GM18861 (cell line): ENCODE data around the gene ZNF544.
"Not testable (repeated sequence)": the region's sequence is repeated elsewhere in the genome, so short reads cannot be mapped to it uniquely, and the experiment has no call there.

Experiments
- ATAC-seq: cut with Tn5 transposase; IDR thresholded peaks from one replicate; pipeline ENCODE4 v1.9.1; 2021; ENCODE audit not compliant: unreplicated experiment

Gene ZNF544

DNA sequence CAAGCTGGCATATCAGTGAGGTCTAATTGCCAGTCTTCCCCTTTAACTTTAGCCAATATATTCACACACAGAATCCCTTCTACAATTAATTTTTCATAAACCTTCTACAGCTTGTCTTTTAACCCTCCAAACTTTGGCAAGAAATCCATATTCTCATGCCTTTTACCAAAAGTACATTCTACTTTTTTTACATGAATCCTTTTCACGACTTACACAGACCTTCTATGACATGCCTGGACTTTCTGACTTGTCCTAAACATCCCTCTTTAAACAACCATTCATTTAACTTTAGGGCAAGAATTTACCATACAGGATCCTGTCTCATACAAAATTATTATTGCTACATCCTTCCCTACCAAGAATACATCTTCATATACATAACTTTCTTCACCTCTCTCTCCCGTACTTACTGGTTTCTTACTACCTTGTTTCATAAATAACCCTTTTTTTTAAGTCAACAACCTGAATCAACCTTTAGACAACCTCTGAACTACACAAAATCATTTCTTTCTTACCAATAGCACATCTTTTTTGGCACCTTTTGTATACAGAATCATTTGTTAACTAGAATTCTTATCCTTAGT is 23.5 kb downstream of the ZNF544 start:
- no peak for ATAC-seq

DNA sequence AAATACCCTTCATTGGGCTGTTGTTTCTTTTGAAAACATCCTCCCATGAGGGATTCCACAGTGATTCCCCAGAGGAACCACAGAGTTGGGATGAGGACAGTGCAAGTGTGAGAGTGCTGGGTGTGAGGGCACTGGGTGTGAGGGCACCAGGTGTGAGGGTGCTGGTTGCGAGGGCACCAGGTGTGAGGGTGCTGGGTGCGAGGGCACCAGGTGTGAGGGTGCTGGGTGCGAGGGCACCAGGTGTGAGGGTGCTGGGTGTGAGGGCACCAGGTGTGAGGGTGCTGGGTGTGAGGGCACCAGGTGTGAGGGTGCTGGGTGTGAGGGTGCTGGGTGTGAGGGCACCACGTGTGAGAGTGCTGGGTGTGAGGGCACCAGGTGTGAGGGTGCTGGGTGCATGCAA is 29.5 kb downstream of the ZNF544 start:
- ATAC-seq = not testable (repeated sequence)

DNA sequence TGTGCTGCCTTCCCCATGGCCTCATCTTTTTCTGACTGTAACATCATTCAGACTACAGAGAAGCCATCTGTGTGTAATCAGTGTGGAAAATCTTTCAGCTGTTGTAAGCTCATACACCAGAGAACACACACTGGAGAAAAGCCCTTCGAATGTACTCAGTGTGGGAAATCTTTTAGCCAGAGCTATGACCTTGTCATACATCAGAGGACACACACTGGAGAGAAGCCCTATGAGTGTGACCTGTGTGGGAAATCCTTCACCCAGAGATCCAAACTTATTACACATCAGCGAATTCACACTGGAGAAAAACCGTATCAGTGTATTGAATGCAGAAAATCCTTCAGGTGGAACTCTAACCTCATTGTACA is 32.9 kb downstream of the ZNF544 start:
- ATAC-seq = no peak

DNA sequence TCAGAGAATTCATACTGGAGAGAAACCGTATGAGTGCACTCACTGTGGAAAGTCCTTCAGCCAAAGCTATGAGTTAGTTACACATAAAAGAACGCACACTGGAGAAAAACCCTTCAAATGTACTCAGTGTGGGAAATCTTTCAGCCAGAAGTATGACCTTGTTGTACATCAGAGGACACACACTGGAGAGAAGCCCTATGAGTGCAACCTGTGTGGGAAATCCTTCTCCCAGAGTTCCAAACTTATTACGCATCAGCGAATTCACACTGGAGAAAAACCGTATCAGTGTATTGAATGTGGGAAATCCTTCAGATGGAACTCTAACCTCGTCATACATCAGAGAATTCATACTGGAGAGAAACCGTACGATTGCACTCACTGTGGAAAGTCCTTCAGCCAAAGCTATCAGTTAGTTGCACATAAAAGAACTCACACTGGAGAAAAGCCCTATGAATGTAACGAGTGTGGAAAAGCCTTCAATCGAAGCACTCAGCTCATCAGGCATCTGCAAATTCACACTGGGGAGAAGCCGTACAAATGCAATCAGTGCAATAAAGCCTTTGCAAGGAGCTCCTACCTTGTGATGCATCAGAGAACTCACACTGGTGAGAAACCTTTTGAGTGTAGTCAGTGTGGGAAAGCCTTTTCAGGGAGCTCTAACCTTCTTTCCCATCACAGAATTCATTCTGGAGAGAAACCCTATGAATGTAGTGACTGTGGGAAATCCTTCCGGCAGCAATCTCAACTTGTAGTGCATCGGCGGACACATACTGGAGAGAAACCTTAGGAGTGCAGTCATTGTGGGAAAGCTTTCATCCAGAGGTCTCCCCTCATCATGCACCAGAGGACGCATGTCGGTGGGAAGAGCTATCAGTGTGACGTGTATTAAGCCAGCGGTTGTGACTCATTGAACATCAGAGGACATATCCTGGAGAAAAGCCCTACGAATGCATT is 33.5 kb downstream of the ZNF544 start:
- no peak for ATAC-seq

DNA sequence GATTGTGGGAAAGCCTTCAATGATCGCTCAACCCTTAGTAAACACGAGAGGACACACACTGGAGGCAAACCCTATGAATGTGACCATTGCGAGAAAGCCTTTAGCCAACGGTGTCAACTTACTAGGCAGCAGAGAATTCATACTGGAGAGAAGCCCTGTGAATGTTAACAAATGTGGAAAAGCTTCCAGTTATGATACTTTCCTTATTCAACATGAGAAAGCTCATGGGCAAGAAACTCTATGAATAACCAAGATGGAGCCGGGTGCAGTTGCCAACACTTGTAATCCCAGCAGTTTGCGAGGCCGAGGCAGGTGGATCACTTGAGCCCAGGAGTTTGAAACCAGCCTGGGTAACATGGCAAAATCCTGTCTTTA is 34.2 kb downstream of the ZNF544 start:
- no peak for ATAC-seq

DNA sequence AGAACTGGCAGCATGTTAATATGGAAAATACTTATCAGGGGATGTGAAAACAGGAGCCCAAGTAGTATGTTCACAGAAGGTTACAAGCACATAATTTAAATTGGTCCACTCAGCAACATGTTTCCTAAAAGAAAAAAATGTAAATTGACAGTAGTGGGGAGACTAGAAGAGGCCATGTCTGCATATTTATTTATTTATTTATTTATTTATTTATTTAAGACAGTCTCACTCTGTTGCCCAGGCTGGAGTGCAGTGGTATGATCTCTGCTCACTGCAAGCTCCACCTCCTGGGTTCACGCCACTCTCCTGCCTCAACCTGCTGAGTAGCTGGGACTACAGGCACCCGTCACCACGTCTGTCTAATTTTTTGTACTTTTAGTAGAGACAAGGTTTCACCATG is 36.4 kb downstream of the ZNF544 start:
- ATAC-seq = no peak

DNA sequence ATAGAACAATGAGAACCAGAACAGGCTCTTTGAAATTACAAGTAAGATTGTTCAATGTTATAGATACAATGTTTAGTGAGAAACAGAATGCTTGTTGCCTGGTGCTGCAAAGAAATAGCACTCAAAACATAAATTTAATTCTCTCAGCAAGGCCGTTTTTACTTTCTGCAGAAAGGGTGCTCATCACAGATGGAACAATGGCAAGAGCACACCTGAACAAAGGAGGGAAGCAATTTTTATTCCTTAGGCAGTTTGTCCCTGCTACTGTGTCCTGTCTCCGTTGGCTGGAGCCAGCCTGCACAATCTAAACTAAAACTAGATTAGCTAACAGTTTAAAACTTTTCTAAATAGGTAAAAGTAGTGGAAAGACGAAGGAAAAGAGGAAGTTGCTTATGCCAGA is 39.6 kb downstream of the ZNF544 start:
- ATAC-seq = no peak

DNA sequence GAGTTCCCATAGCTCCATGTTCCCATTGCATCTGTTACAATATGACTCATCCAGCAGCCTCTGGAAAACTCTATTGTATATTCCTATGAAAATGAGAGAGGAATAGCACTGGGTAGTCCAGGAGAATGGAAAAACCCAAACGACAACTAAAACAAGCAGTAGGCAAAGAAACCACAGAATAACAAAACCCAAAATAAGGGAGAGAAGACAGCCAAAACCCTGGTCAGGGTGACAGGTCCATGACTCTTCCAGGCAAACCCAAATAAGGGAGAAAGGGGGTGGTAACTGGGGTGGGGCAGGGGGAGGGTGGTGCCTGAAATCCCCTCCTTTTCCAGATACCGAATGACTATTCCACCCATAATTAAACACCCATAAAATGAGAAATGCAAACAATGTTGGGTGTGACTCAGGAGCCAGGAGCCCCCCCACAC is 46.1 kb downstream of the ZNF544 start:
- no peak for ATAC-seq

DNA sequence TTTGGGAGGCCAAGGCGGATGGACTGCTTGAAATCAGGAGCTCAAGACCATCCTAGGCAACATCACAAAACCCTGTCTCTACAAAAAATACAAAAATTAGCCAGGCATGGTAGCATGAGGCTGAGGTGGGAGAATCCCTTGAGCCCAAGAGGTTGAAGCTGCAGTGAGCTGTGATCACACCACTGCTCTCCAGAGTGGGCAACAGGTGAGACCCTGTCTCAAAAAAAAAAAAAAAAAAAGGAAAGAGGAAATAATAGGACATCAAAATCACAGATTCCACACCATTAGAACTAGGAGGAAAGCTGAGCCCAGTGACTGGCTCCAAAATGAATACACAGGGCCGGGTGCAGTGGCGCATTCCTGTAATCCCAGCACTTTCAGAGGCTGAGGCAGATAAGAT is 46.9 kb downstream of the ZNF544 start:
- ATAC-seq = no peak

DNA sequence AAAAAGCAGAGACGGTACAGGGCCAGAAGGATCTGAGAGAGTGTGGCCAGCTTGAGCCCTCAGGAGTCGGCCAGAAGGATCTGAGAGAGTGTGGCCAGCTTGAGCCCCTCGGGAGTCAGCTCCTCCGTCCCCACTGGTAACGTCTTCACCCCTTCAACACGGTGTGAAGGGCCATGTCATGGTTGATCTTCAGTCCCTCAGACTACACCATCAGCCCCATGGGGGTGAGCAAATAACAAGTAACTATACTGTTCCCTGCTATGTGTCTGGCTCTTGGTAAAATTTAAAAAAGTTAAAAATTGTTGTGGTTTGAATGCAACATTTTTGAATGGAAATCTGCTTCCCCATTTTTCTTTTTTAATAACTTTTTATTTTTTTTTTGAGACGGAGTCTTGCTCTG is 48.5 kb downstream of the ZNF544 start:
- ATAC-seq = no peak

DNA sequence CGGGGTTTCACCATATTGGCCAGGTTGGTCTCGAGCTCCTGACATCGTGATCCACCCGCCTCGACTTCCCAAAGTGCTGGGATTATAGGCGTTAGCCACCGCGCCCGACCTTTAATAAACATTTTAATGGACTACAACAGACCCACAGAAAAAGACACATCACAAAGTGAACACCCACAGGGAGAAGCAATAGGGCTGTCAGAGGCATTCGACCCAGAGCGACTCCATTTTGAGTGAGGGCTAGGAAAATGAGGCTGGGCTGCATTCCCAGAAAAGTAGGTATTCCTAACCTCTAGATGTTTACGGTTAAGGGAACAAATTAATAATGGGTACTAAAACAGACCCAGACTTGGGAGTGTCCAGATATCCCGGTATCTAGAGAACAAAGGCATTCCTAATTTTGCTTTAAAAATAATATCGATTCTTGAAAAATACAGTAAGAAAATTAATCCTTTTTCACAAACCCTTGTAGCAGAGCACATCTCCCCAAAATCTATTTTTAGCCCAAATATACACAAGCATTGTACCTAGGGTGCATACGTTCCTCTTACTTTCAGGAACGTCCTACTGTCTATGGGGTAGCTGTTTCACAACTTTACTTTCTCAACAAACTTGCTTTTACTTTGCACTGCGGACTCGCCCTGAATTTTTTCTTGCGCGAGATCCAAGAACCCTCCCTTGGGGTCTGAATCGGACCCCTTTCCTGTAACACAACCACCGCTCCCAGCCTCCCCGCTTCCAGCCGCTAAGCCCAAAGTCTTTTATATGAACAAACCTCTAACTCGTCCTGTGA is 49.2 kb downstream of the ZNF544 start:
- no peak for ATAC-seq

DNA sequence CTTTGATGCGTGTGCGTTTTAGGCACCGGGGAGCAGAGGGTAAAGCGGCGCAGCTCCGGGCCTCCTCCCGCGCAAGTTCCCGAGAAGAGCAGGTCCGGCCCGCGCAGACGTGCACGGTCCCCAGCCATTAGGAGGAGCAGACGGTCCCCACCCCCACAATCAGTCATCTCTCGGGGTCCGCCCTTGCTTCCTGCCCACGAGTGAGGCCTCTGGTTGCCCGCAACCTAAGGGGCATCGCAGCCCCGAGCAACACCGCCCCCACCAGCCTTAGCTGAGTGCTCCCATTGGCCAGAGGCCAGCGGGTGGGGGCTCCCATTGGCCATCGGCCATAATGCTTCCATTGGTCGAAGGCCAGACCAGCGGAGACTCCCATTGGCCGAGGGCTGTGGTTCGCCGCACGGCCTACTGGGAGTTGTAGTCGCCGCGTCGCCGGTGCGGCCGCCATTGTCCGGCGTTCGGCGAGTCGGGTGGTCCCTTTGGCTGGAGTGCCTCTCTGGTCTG is 49.9 kb downstream of the ZNF544 start, which contains the start of gene ZNF8:
Gene ZNF8 (plus strand): TSS at position 415 of the 501 bp plus-strand sequence. CDS start 127 bp downstream, outside the sequence.
- peak; percentile 92 for ATAC-seq

DNA sequence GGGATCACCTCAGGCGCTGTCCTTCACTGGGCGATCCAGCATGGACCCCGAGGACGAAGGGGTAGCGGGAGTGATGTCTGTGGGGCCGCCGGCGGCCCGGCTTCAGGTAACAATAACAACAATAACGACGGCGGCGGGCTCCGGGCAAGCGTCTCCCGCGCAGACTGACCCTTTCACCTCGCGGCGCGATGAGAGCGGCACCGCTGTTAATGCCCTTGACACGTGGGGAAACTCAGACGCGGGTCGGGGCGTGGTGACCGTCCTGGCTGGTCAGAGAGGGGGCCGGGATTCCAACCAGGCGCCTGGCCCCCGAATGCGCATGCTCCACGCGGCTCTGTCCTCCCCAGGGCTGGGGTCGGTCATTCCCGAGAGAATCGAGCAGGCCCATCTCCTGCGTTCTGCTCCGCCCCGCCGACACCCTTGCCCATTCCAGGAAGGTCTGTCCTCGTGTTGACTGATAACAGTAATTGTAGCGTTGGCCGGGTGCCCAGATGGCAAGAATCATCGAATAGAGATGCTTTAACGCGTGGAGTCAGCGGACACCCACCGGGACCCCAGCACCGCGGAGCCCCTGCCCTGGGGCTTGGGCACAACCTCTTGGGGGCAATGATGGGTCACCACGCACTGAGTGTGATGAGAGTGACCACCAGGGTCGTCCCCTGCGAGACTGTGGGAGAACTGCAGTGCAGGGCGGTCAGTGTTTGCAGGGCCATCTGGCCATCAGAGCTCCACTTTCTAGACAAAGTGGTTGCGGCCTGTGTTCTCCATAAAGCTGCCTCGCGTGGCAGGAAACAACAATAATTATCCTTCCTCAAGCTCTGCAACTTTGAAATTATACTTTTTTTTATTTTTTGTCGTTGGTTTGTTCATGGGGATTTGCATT is 50.6 kb downstream of the ZNF544 start:
- no peak for ATAC-seq

DNA sequence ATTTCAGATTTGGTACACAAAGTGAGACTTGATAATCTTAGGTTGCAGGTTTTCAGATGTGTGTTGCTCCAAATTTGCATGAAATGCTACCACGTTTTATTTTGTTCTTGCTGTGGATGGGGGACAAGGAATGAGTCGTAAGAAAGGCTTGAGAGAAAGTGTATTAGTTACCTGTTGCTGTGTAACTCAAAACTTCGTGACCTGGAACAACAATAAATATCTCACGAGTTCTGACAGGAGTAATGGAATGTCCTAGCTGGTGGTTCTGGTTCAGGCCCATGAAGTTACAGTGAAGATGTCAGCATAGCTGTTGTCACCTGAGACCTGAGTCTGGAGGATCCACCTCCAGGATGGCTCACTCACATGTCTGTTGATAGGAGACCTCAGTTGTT is 51.2 kb downstream of the ZNF544 start:
- no peak for ATAC-seq

DNA sequence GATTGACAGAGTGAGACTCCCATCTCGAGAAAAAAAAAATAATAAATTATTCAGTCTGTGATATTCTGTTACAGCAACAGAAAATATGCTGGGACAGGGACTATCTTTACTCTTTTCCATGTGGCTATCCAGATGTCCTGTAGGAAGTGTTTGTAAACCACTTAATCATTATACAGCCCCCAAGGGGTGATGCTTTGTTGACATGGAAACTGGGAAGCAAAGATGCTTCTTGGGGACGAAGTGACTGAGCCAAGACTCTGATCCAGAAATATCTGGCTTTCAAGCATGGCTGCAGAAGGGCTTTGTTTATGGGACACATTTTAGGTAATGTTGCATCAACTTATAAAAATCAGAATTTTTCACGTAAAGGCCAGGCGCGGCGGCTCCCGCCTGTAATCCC is 55.5 kb downstream of the ZNF544 start:
- no peak for ATAC-seq

DNA sequence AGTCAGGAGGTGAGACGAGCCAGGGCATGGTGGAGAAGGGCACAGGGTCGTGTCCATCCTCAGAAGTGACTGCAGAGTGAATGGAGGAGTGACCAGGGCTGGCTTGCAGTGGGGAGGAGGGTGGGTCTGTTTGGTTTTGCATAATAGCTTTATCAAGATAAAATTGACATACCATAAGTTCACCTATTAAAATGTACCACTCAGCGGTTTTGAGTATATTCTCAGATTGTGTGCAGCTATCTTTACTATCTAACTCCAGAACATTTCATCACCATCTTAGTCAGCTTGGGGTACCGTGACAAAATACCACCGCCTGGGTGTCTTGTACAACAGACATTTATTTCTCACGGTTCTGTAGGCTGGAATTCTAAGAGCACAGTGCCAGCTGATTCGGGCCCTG is 63.2 kb downstream of the ZNF544 start:
- no peak for ATAC-seq

DNA sequence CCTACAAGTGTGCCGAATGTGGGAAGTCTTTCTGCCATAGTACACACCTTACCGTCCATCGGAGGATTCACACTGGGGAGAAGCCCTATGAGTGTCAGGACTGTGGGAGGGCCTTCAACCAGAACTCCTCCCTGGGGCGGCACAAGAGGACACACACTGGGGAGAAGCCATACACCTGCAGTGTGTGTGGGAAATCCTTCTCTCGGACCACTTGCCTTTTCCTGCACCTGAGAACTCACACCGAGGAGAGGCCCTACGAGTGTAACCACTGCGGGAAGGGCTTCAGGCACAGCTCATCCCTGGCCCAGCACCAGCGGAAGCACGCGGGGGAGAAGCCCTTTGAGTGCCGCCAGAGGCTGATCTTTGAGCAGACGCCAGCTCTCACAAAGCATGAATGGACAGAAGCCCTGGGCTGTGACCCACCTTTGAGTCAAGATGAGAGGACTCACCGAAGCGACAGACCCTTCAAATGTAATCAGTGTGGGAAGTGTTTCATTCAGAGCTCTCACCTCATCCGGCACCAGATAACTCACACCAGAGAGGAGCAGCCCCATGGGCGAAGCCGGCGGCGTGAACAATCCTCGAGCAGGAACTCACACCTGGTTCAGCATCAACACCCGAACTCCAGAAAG is 66.1 kb downstream of the ZNF544 start:
- no peak for ATAC-seq

DNA sequence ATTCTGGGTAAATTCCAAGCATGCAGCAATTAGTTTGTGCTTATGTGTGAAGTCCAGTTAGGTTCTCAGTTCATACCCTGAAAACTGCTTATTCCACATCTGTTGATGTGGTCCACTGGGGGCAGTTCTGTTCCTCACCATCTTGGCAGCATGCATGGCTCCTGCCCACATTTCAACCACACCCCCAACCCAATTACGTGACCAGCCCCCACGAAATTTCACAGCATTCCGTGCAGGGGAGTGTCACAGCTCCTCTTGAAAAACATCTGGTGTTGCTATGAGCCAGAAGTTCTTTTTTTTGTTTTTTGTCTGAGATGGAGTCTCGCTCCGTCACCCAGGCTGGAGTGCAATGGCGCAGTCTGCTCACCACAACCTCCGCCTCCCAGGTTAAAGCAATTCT is 67.4 kb downstream of the ZNF544 start:
- no peak for ATAC-seq

DNA sequence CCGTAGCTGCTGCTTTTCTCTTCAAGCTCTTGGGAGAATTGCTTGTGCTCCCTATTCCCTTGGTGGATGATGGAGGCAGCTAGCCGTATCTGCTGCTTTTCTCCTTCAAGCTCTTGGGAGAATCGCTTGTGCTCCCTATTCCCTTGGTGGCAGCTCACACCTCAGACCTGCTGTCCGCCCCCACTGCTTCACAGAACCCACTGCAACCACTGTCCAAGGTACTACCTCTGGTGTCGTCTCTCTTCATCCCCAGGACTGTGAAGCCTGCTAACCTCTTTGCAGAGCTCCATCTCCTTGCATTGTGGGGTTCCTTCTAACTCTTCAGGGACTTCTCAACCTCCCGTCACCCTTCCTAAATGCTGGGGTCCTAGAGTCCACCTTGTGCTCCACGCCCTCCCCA is 71.9 kb downstream of the ZNF544 start:
- no peak for ATAC-seq

DNA sequence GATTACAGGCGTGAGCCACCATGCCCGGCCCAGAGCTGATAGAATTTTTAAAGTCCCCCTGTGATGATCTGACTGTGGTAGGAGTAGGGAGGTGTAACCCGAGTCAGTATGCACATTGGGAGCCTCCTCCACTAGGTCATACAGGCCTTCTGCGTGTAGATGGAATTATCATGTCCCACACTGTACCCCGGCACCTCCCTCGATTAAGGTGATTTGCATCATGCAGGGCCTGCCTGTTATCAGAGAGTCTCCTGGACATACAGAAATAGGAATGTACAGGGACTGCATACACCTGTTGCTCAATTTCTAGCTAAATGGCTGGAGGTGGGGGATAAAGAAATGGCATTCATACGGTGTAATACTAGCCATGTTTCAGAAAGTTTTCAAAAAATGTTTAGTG is 75.5 kb downstream of the ZNF544 start:
- no peak for ATAC-seq
